Activated T-helper 2 cell treated with anti-CD3 and anti-CD28 coated beads, Interferon-gamma antibody, Interleukin-2, Interleukin-4, amounts not matched to agents 10 μg/mL and 5 μg/mL and 100 μg/mL, durations not matched to agents 14 hours and 24 hours and 36 hours (primary cell): ENCODE results near the gene MSANTD3. TPM values are rescaled to one million over a fixed set of nuclear protein-coding genes. Genes with fewer than 3 reads are reported as not detected.
A peak's percentile ranks its signal among the peaks of the same experiment; 100 is the strongest.
"Not testable (repeated sequence)": the region's sequence is repeated elsewhere in the genome, so short reads cannot be mapped to it uniquely, and the experiment has no call there.

Source experiments
- DNase-seq: peaks from one replicate; pipeline ENCODE4 v3.0.0; 2021; ENCODE audit warnings: low spot score
- H3K27ac Mint-ChIP-seq: one replicate; pipeline ENCODE4 v1.8.0; 2021; ENCODE audit warnings: mixed read lengths
- H3K27me3 Mint-ChIP-seq: one replicate; pipeline ENCODE4 v1.8.0; 2021; ENCODE audit warnings: low read depth, mixed read lengths
- H3K36me3 Mint-ChIP-seq: one replicate; pipeline ENCODE4 v1.8.0; 2021; ENCODE audit warnings: low read depth, mixed read lengths
- H3K4me1 Mint-ChIP-seq: one replicate; pipeline ENCODE4 v1.8.0; 2021; ENCODE audit warnings: low read depth, mixed read lengths
- H3K4me3 Mint-ChIP-seq: one replicate; pipeline ENCODE4 v1.8.0; 2021; ENCODE audit warnings: low read depth, mild to moderate bottlenecking, moderate library complexity, mixed read lengths
- H3K9me3 Mint-ChIP-seq: one replicate; pipeline ENCODE4 v1.8.0; 2021; ENCODE audit warnings: mixed read lengths
- intact Hi-C: fragments of 100-400 bp; cut with micrococcal nuclease; formaldehyde crosslinking; loops from one replicate; pipeline ENCODE4 v1.15.1; 2023
- total RNA-seq: library from RNA; stranded (reverse); gene quantifications from 2 replicates; pipeline ENCODE4 v1.2.3, GENCODE V29; 2022

MSANTD3 gene
- total RNA-seq, 1 donor from 2014 or later: 17.6 TPM

- no peak overlapping the region for H3K4me3 Mint-ChIP-seq
- no peaks in the 10 kb centered on the region for H3K27me3 Mint-ChIP-seq
- DNase-seq: peak; percentile 41
- peaks cover 3% of the 10 kb centered on the region for H3K36me3 Mint-ChIP-seq
- no peaks in the 10 kb centered on the region for H3K4me1 Mint-ChIP-seq
- no peak overlapping the region for H3K27ac Mint-ChIP-seq
- H3K9me3 Mint-ChIP-seq: no peaks in the 10 kb centered on the region
- intact Hi-C loops: loop anchor here (5.0 kb wide), 1 partner anchor 34 kb away; the partner anchor contains the start of gene TMEFF1
Observed at GRCh38 chr9:100437860-100438805, 11.2 kb downstream of the MSANTD3 start.

DNA sequence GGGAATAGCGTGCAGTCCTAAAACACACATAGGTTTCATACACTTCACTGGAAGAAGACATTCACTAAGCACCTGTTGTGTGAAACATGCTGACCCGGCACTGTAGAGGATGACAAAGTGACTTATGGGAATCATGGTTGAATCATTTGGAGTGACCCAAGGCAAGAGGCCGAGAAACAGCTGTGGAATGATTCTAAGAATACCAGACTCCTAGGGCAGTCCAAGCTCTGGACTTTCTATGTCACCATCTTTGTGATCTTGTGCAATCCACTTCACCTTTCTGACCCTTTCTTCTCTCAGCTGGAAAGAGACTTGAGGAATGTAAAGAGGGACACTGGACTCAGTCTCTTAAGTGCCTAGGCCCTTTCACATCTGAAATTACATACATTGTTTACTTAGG lies 13.1 kb downstream of the MSANTD3 start:
- Mint-ChIP-seq H3K36me3 (peaks cover 10% of the 10 kb centered on the region), H3K4me1 (no peaks in the 10 kb centered on the region), H3K27ac (no peak overlapping the region), H3K9me3 (no peaks in the 10 kb centered on the region), H3K4me3 (no peak overlapping the region), H3K27me3 (no peaks in the 10 kb centered on the region)
- DNase-seq: no peak
- intact Hi-C loops: no loop called here

DNA sequence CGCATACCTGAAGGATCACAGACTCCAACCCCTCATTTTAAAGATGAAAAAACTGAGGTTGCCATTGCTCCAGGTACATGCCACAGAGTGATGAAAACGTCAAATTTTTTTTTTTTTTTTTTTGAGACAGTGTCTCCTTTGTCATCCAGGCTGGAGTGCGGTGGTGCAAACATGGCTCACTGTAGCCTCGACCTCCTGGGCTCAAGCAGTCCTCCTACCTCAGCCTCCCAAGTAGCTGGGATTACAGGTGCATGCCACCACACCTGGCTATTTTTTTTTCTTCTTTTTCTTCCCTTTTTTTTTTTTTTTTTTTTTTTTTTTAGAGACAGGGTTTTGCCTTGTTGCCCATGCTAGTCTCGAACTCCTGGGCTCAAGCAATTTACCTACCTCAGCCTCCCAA lies 13.5 kb downstream of the MSANTD3 start:
- H3K4me1 Mint-ChIP-seq, H3K27ac Mint-ChIP-seq, H3K9me3 Mint-ChIP-seq, intact Hi-C loops, DNase-seq, H3K4me3 Mint-ChIP-seq, H3K36me3 Mint-ChIP-seq, H3K27me3 Mint-ChIP-seq: not testable (repeated sequence)

DNA sequence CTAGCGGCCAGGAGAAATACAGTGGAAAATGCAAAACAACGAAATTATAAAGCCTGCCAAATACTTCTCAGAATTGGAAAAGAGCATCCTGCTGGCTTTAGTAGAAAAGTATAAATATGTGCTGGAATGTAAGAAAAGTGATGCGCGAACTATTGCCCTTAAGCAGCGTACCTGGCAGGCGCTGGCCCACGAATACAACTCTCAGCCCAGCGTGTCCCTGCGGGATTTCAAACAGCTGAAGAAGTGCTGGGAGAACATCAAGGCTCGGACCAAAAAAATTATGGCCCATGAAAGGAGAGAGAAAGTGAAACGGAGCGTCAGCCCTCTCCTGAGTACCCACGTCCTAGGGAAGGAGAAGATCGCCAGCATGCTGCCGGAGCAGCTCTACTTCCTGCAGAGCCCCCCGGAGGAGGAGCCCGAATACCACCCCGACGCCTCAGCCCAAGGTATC lies 15.0 kb downstream of the MSANTD3 start:
- H3K27ac Mint-ChIP-seq: no peak overlapping the region
- intact Hi-C loops: no loop called here
- H3K4me3 Mint-ChIP-seq: no peak overlapping the region
- no peaks in the 10 kb centered on the region for H3K27me3 Mint-ChIP-seq
- DNase-seq: no peak
- no peaks in the 10 kb centered on the region for H3K9me3 Mint-ChIP-seq
- H3K36me3 Mint-ChIP-seq: peaks cover 18% of the 10 kb centered on the region
- no peaks in the 10 kb centered on the region for H3K4me1 Mint-ChIP-seq

DNA sequence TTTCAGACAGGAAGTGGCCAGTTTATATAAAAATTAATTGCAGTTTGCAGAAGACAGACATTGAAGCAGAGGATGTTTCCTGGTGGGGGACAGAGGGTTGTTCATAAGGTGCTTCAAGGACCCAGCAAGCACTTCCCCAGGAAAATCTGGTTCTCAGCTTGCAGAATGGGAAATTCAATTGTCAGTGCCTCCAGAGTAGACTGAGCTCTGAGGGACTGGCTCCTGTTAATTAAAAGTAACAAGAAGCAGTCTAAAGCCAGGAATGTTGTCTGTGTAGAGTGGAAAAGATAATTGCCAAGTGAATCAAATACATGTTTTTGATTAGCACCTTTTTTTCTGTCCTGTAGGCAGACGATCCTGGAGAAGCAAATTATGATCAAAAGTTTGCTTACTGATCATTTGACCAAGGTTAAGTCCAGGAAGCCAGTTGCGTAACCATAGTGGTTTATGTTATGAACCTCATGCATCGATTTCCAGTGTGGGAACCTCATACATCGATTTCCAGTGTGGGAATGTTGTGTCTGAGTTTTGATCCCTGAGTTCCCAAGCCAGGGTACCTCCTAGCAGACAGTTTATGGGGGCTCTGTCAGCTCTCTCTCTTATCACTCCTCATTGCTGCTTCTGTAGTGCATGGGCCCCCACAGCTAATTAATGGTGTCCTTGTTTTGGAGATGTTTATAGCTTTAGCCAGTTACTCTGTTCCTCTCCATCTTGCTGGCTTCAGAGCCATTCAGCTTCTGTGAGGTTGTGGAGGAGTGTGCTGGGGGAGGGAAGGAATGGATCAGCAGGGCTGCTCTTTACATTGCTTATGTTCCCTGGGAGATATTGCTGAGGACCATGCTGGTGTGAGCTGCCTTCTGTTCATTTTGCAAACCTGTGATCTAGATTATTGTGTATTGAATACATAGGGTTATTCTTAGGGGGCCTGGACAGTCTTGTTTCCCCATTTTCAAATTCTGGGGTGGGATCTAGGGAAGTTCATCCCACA lies 17.1 kb downstream of the MSANTD3 start:
- no peaks in the 10 kb centered on the region for H3K9me3 Mint-ChIP-seq
- H3K27me3 Mint-ChIP-seq: no peaks in the 10 kb centered on the region
- peaks cover 20% of the 10 kb centered on the region for H3K36me3 Mint-ChIP-seq
- no peak overlapping the region for H3K27ac Mint-ChIP-seq
- DNase-seq: no peak
- peaks cover 4% of the 10 kb centered on the region for H3K4me1 Mint-ChIP-seq
- intact Hi-C loops: no loop called here
- H3K4me3 Mint-ChIP-seq: no peak overlapping the region

GRCh38 chr9:100445161-100445902 lies 18.4 kb downstream of the MSANTD3 start:
- Mint-ChIP-seq H3K4me1 (peaks cover 14% of the 10 kb centered on the region), H3K4me3 (no peak overlapping the region), H3K27ac (no peak overlapping the region), H3K36me3 (peaks cover 24% of the 10 kb centered on the region), H3K27me3 (no peaks in the 10 kb centered on the region), H3K9me3 (no peaks in the 10 kb centered on the region)
- no peak for DNase-seq
- intact Hi-C loops: no loop called here

DNA sequence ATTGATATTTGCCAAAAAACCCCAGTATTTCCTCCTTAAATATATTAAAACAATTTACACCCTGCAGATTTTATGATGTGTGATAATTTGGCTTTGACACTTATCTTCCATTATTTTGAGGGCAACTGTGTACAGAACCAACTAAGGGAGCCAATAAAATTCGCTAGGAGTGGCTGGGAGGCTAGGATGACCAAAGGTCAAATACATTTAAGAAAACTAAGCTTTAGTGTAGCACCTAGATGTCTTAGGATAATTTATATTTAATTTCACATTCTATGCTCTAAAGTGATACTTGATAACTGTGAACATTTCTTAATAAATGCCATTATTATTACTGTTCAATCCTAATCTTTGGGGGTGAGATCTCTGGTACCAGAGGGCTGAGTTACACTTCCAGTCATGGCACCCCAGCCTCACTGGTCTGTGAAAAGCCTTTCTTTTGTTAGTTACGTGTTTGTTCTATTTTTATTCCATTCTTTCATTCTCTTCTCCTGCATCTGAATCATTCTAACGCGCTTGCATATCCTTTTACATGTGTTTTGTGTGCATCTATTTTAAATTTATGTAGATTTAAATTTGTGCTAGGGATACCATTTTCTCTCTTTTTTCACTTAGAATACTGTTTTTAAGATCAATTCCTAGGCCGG lies 19.1 kb downstream of the MSANTD3 start:
- Mint-ChIP-seq H3K27ac (no peak overlapping the region), H3K9me3 (no peaks in the 10 kb centered on the region), H3K27me3 (no peaks in the 10 kb centered on the region), H3K4me3 (no peak overlapping the region), H3K4me1 (peaks cover 17% of the 10 kb centered on the region), H3K36me3 (peaks cover 31% of the 10 kb centered on the region)
- intact Hi-C loops: no loop called here
- no peak for DNase-seq

DNA sequence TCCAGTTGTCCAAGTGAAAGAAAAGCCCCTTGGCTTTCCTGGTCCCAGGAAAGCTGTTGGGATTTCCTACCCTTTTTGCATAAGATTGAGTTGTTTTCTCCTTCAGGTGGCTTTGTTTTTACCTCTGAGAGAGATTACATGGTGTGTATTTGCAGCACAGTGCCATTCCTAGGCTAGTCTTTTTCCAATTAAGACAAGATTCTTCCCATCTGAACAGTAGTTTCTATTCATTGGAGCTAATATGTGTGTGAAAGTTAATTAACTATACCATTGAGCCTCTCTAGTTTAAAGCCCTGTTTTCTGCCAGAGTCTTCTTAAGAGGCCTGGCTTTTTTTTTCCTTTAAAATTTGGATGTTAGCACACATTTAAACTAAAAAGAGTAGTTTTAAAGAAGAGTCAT lies 20.1 kb downstream of the MSANTD3 start:
- H3K27me3 Mint-ChIP-seq: no peaks in the 10 kb centered on the region
- H3K27ac Mint-ChIP-seq: no peak overlapping the region
- peaks cover 36% of the 10 kb centered on the region for H3K36me3 Mint-ChIP-seq
- peaks cover 17% of the 10 kb centered on the region for H3K4me1 Mint-ChIP-seq
- intact Hi-C loops: no loop called here
- no peaks in the 10 kb centered on the region for H3K9me3 Mint-ChIP-seq
- DNase-seq: no peak
- H3K4me3 Mint-ChIP-seq: no peak overlapping the region

DNA sequence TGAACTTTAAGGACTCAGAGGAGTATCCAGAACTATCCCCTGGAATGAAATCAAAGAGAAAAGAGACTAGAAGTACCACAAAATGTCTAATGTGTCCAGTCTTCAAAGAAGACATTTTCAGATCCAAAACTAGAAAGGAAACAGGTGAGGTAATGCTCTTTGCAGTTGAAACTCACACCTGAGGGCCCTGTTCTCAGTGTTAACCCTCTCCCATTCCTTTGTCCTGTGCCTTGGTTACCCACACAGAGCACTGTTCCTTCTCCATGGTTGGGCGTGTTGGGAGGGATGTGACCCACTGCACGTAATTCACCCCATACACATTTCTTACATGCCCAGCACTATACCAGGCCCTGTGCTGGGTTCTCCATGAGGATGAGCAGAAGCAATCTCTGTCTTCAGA lies 21.3 kb downstream of the MSANTD3 start:
- H3K9me3 Mint-ChIP-seq: no peaks in the 10 kb centered on the region
- H3K4me1 Mint-ChIP-seq: peaks cover 17% of the 10 kb centered on the region
- peaks cover 42% of the 10 kb centered on the region for H3K36me3 Mint-ChIP-seq
- intact Hi-C loops: no loop called here
- H3K27me3 Mint-ChIP-seq: no peaks in the 10 kb centered on the region
- H3K27ac Mint-ChIP-seq: no peak overlapping the region
- DNase-seq: no peak
- H3K4me3 Mint-ChIP-seq: no peak overlapping the region

DNA sequence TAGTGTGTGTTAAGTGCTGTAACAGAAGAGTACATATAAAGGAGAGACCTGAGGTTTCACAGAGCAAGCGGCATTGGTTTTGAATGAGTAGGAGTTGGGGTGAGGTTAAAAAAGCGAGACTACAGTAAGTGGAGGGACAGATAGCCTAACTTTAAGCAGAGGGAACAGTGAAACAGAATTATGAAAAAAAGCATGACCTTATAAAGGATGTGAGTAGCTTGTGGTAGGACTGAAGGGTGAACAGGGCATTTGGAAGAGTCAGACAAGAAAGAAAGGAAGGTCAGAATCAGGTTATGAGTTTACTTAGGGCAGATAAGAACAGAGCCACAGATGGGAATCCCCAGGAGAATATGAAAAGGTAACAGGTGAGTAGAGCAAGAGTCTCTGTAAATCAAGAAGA lies 22.5 kb downstream of the MSANTD3 start:
- Mint-ChIP-seq H3K4me1 (peaks cover 17% of the 10 kb centered on the region), H3K9me3 (no peaks in the 10 kb centered on the region), H3K36me3 (peaks cover 35% of the 10 kb centered on the region), H3K4me3 (no peak overlapping the region), H3K27ac (peak overlapping the region; percentile 8), H3K27me3 (no peaks in the 10 kb centered on the region)
- intact Hi-C loops: no loop called here
- DNase-seq: no peak

DNA sequence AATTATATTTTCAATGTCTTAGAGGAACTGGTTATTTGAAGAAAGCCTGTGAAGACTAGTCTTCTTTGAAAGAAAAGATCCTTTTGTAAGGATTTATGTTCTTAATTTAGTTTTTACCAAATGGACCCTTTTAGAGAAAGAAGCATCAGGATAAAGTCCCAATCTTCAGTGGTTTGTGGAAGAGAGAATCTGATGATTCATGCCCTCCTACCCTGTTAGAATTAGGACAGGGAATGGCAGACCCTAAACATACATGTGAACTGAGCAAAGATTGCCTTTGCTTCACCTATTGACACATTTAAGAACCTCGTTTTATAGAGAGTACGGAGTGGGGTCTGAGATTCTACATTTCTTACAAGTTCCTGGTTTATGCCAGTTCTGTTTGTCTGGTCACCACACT lies 26.0 kb downstream of the MSANTD3 start:
- H3K27me3 Mint-ChIP-seq: peaks cover 3% of the 10 kb centered on the region
- intact Hi-C loops: no loop called here
- peaks cover 24% of the 10 kb centered on the region for H3K36me3 Mint-ChIP-seq
- H3K4me1 Mint-ChIP-seq: peaks cover 17% of the 10 kb centered on the region
- no peak overlapping the region for H3K4me3 Mint-ChIP-seq
- no peaks in the 10 kb centered on the region for H3K9me3 Mint-ChIP-seq
- no peak overlapping the region for H3K27ac Mint-ChIP-seq
- no peak for DNase-seq

- Mint-ChIP-seq H3K4me1 (peaks cover 2% of the 10 kb centered on the region), H3K36me3 (peaks cover 19% of the 10 kb centered on the region), H3K9me3 (no peaks in the 10 kb centered on the region), H3K27me3 (peaks cover 13% of the 10 kb centered on the region), H3K4me3 (no peak overlapping the region), H3K27ac (no peak overlapping the region)
- intact Hi-C loops: no loop called here
- no peak for DNase-seq
Observed at GRCh38 chr9:100455470-100455869, 28.5 kb downstream of the MSANTD3 start.
